G401.6 (cell line): Measurements from ENCODE around the gene SDR42E1.

Source experiments
- FAIRE-seq: peaks from 2 replicates; lab custom pipeline; 2012; peaks lifted over from hg19 to GRCh38; lab: Jason Lieb, UNC

SDR42E1 gene

GRCh38 chr16:81939164-81940056 is 71.9 kb downstream of the SDR42E1 start:
- no peak for FAIRE-seq
